WI38 (cell line): ENCODE results near the gene GFI1B.

Source experiments
- H3K4me3 ChIP-seq: 2 replicates; pipeline ENCODE4 v1.5.1; 2011; ENCODE audit warnings: low read depth, mild to moderate bottlenecking, control low read depth, low read length
- CTCF ChIP-seq: IDR thresholded peaks from 2 replicates; pipeline ENCODE4 v1.5.1; 2012; ENCODE audit warnings: low read depth, mild to moderate bottlenecking, control low read depth, low read length

Gene GFI1B

GRCh38 chr9:132978451-132979131 is at the start of gene GFI1B:
TSS of gene GFI1B (plus strand) at chr9:132978694. CDS start at chr9:132986679, 7,985 bp downstream.
- no peak for TF ChIP-seq CTCF
- H3K4me3 ChIP-seq, result no peak within 1 kb of the TSS

- TF ChIP-seq CTCF, result no peak
- no peak overlapping the region for H3K4me3 ChIP-seq
Measured at GRCh38 chr9:132931178-132931735, 47.2 kb upstream of the GFI1B start.

GRCh38 chr9:132935026-132935425 is 43.5 kb upstream of the GFI1B start:
- H3K4me3 ChIP-seq, result no peak overlapping the region
- TF ChIP-seq CTCF, result no peak

- H3K4me3 ChIP-seq, result no peak overlapping the region
Measured at GRCh38 chr9:132937463-132937901, 41.0 kb upstream of the GFI1B start.

GRCh38 chr9:132939169-132939568 is 39.3 kb upstream of the GFI1B start:
- no peak for TF ChIP-seq CTCF
- H3K4me3 ChIP-seq, result no peak overlapping the region

More at GRCh38 chr9:132937463-132937901, 41.0 kb upstream of the GFI1B start:
- TF ChIP-seq CTCF, result no peak

GRCh38 chr9:132942541-132943182 is 35.8 kb upstream of the GFI1B start:
- TF ChIP-seq CTCF, result no peak
- peak overlapping the region; percentile 86 for H3K4me3 ChIP-seq

GRCh38 chr9:132943651-132944293 is 34.7 kb upstream of the GFI1B start:
- H3K4me3 ChIP-seq, result peak overlapping the region; percentile 86
- TF ChIP-seq CTCF, result no peak
